Ovary (tissue), 3 donors: ENCODE data around the gene RNF17.

Experiments used
- POLR2A ChIP-seq: fragments of 450-650 bp; IDR thresholded peaks from one replicate; pipeline ENCODE4 v1.6.1; 2017; ENCODE audit warnings: antibody characterized with exemption, mild to moderate bottlenecking, moderate library complexity
- TF ChIP-seq, protein P1 (sequence below), 3 donors: fragments of 450-650 bp in 2 of 3; fragments of 200-600 bp in 1 of 3; IDR thresholded peaks; one replicate each; pipeline versions ENCODE4 v1.5.1 to v1.8.0; 2016 to 2022; ENCODE audit warnings: antibody characterized with exemption in 3 of 3, mild to moderate bottlenecking in 1 of 3
- donor health status: DM: no; HTN: no; CAD: no.

DNA sequence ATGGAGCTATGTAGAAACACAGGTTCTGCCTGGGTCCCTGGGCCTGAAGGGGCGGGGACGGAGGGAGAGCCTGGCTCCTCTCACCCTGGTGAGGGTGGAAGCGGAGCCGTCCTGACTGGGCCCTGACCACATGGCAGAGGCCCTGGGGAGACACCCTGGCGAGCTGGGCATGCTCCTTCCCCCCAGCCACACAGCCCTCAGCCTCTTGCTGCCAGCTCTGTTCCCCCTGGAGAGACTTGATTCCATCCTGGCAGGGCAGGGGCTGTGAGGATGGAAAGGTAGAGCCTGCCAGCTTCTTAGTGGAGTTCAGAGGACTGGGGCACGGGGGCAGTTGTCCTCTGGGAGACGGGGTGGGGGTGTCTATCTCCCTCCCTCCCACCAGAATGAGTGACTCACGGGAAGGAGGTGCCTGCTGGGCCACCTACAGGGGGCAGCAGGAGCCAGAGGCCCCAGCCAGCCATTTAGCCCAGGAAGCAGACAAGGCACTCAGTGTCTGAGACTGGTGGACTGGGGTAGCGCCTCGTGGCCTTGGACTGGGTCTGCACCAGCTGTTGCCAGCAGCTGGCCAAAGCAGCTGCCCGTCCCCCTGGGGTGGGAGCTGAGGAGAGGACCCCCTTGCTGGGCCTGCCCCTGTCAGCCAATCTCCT lies 22.8 kb upstream of the RNF17 start:
- TF ChIP-seq, protein P1, sequence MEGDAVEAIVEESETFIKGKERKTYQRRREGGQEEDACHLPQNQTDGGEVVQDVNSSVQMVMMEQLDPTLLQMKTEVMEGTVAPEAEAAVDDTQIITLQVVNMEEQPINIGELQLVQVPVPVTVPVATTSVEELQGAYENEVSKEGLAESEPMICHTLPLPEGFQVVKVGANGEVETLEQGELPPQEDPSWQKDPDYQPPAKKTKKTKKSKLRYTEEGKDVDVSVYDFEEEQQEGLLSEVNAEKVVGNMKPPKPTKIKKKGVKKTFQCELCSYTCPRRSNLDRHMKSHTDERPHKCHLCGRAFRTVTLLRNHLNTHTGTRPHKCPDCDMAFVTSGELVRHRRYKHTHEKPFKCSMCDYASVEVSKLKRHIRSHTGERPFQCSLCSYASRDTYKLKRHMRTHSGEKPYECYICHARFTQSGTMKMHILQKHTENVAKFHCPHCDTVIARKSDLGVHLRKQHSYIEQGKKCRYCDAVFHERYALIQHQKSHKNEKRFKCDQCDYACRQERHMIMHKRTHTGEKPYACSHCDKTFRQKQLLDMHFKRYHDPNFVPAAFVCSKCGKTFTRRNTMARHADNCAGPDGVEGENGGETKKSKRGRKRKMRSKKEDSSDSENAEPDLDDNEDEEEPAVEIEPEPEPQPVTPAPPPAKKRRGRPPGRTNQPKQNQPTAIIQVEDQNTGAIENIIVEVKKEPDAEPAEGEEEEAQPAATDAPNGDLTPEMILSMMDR (IDR thresholded peaks at IDR 0.05) = no peak
- no peak for TF ChIP-seq POLR2A
